Stomach smooth muscle (tissue), 2 donors: Measurements from ENCODE around the gene DBT.
"Not testable (repeated sequence)": the region's sequence is repeated elsewhere in the genome, so short reads cannot be mapped to it uniquely, and the experiment has no call there.

Experiments
- H3K27ac ChIP-seq: one replicate; pipeline ENCODE4 v1.7.0; 2013; ENCODE audit warnings: mild to moderate bottlenecking, low read length, inconsistent platforms
- H3K27me3 ChIP-seq, 2 donors: one replicate each; pipeline ENCODE4 v1.7.0; 2013; ENCODE audit warnings: low read length in 2 of 2; ENCODE audit not compliant: insufficient read depth in 2 of 2, control insufficient read depth in 1 of 2
- H3K36me3 ChIP-seq, 2 donors: one replicate each; pipeline ENCODE4 v1.7.0; 2013; ENCODE audit warnings: low read length in 2 of 2; ENCODE audit not compliant: control insufficient read depth in 2 of 2, insufficient read depth in 2 of 2
- H3K4me1 ChIP-seq: one replicate; pipeline ENCODE4 v1.7.0; 2013; ENCODE audit warnings: low read length; ENCODE audit not compliant: control insufficient read depth, insufficient read depth
- H3K4me3 ChIP-seq, 2 donors: one replicate each; pipeline ENCODE4 v1.7.0; 2013; ENCODE audit warnings: low read length in 2 of 2
- H3K9ac ChIP-seq, 2 donors: one replicate each; pipeline ENCODE4 v1.7.0; 2013; ENCODE audit warnings: low read length in 2 of 2, mild to moderate bottlenecking in 1 of 2
- H3K9me3 ChIP-seq, 2 donors: one replicate each; pipeline ENCODE4 v1.7.0; 2013; ENCODE audit warnings: low read length in 2 of 2; ENCODE audit not compliant: control insufficient read depth in 2 of 2
- donor health status: healthy.
- donor health status: Pancreatic carcinoma.

The DBT gene

DNA sequence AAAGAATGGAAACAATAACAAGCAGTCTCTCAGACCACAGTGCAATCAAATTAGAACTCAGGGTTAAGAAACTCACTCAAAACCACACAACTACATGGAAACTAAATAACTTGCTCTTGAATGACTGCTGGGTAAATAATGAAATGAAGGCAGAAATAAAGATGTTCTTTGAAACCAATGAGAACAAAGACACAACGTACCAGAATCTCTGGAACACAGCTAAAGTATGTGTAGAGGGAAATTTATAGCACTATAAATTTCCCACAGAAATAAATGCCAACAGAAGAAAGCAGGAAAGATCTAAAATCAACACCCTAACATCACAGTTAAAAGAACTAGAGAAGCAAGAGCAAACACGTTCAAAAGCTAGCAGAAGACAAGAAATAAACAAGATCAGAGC lies 46.9 kb downstream of the DBT start:
- peaks cover 5 to 14% of the 10 kb centered on the region in 2 donors for H3K36me3 ChIP-seq
- not testable (repeated sequence) for H3K4me1 ChIP-seq, H3K4me3 ChIP-seq, H3K27me3 ChIP-seq, H3K9me3 ChIP-seq, H3K9ac ChIP-seq, H3K27ac ChIP-seq

- not testable (repeated sequence) for H3K4me3 ChIP-seq, H3K9me3 ChIP-seq, H3K27ac ChIP-seq, H3K4me1 ChIP-seq, H3K9ac ChIP-seq, H3K27me3 ChIP-seq
- peaks cover 11 to 20% of the 10 kb centered on the region in 2 donors for H3K36me3 ChIP-seq
Observed at GRCh38 chr1:100200060-100200459, 49.6 kb downstream of the DBT start.

DNA sequence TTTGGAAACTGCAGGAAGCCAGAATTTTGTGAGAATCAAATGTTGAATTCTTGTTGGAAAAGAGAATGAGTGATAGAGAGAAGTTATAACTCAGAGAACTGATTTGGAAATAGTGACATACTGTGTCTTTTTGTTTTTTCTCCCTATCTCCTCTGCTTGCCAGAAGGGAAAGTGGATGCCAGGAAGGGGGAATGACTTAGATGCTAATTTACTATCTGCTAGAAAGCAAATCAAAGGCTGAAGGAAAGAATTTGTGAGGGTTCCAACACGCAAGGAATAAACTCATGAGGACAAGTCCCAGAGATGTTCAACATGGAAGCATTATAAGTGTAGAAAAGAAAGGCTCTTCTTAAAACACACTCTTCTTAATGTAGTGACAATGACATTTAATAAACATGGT lies 51.0 kb downstream of the DBT start:
- H3K9ac ChIP-seq: no peak overlapping the region
- H3K36me3 ChIP-seq: peaks cover 11 to 20% of the 10 kb centered on the region in 2 donors
- H3K27me3 ChIP-seq: no peaks in the 10 kb centered on the region
- no peak overlapping the region for H3K4me3 ChIP-seq
- H3K27ac ChIP-seq: no peak overlapping the region
- H3K4me1 ChIP-seq: no peaks in the 10 kb centered on the region
- H3K9me3 ChIP-seq: no peaks in the 10 kb centered on the region

DNA sequence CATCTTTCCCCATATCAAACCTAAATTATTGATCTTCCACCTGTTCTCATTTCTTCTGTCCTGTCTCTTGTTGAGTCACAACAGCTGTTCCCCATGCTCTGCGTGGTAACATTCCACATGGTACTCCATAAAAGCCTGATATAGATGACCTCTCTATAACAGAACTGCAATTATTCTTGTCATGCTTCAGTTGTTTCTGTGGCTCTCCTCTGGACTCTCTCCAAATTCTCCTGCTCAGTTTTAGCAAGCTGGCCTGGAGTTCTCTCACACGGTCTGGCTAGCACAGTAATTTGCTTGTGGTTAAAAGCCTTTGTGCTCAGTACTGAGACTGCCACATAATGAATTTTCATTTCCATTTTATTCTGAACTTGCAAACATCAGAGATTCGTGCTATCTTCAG lies 61.0 kb downstream of the DBT start:
- Histone ChIP-seq H3K36me3 (peaks cover 0 to 5% of the 10 kb centered on the region in 2 donors), H3K9ac (peak overlapping the region in 1 of 2 donors; percentile 18), H3K4me3 (no peak overlapping the region), H3K27me3 (no peaks in the 10 kb centered on the region), H3K4me1 (peaks cover 8% of the 10 kb centered on the region), H3K9me3 (no peaks in the 10 kb centered on the region), H3K27ac (peak overlapping the region; percentile 6)

DNA sequence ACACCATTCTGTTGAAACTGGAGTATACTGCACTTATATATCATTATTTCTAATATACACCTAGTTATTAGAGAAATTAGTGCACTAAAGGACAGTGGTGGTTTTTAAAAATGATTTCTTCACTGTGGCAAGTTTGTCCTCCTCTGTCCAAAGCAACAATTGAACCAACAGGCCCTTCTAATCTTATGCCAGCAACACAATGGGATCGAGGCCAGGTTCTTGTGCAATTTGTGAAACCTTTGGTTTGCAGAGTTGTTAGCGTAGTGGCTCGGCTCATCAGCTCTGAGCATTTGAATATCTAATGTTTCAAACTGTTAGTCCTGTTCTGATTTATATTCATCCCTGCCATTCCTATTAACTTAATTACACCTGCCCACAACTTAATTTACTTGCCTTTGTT lies 61.7 kb downstream of the DBT start:
- Histone ChIP-seq H3K27ac (no peak overlapping the region), H3K4me1 (peaks cover 8% of the 10 kb centered on the region), H3K9me3 (no peaks in the 10 kb centered on the region), H3K9ac (no peak overlapping the region), H3K4me3 (no peak overlapping the region), H3K27me3 (no peaks in the 10 kb centered on the region), H3K36me3 (peaks cover 0 to 5% of the 10 kb centered on the region in 2 donors)

DNA sequence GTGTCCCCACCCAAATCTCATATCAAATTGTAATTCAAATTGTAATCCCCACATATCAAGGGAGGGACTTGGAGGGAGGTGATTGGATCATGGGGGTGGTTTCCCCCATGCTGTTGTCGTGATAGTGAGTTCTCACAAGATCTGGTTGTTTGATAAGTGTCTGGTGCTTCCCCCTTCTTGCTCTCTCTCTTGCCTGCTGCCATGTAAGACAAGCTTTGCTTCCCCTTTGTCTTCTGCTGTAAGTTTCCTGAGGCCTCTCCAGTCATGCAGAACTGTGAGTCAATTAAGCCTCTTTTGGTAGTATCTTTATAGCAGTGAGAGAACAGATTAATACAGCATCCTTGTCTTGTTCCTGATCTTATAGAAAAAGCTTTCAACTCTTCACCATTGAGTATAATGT lies 65.1 kb downstream of the DBT start:
- Histone ChIP-seq H3K4me3 (no peak overlapping the region), H3K36me3 (no peaks in the 10 kb centered on the region), H3K4me1 (peaks cover 8% of the 10 kb centered on the region), H3K9me3 (no peaks in the 10 kb centered on the region), H3K27me3 (no peaks in the 10 kb centered on the region), H3K9ac (no peak overlapping the region), H3K27ac (no peak overlapping the region)

DNA sequence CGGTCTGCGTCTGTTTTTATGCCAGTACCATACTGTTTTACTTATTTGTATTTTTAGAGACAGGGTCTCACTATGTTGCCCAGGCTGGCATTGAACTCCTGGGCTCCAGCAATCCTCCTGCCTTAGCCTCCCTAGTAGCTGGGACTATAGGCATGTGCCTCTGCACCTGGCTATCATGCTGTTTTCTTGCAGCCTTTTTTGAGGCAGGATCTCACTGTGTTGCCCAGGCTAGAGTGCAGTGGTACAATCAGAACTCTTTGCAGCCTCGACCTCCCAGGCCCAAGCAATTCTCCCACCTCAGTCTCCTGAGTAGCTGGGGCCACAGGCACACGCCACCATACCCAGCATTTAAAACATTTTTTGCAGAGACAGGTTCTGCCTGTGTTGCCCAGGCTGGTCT lies 66.3 kb downstream of the DBT start:
- no peak overlapping the region for H3K4me3 ChIP-seq
- H3K27me3 ChIP-seq: no peaks in the 10 kb centered on the region
- H3K4me1 ChIP-seq: peaks cover 1% of the 10 kb centered on the region
- H3K9me3 ChIP-seq: no peaks in the 10 kb centered on the region
- H3K27ac ChIP-seq: no peak overlapping the region
- H3K36me3 ChIP-seq: no peaks in the 10 kb centered on the region
- no peak overlapping the region for H3K9ac ChIP-seq

GRCh38 chr1:100178091-100178490 lies 71.5 kb downstream of the DBT start, which contains the start of gene LRRC39:
Gene LRRC39, minus strand, starts transcription at chr1:100178256. Its CDS starts 9,740 bp downstream, at chr1:100168516.
- no peak within 1 kb of the TSS for H3K9ac ChIP-seq
- H3K4me1 ChIP-seq: no peaks in the 10 kb centered on the region
- no peak within 1 kb of the TSS for H3K4me3 ChIP-seq
- H3K9me3 ChIP-seq: no peaks in the 10 kb centered on the region
- no peak within 1 kb of the TSS for H3K27ac ChIP-seq
- no peaks in the 10 kb centered on the region for H3K36me3 ChIP-seq
- no peaks in the 10 kb centered on the region for H3K27me3 ChIP-seq

- H3K4me1 ChIP-seq: no peaks in the 10 kb centered on the region
- no peak overlapping the region for H3K9ac ChIP-seq
- H3K9me3 ChIP-seq: no peaks in the 10 kb centered on the region
- no peak overlapping the region for H3K27ac ChIP-seq
- H3K27me3 ChIP-seq: no peaks in the 10 kb centered on the region
- H3K36me3 ChIP-seq: no peaks in the 10 kb centered on the region
- no peak overlapping the region for H3K4me3 ChIP-seq
Observed at GRCh38 chr1:100177295-100178041, 72.2 kb downstream of the DBT start.

- no peak overlapping the region for H3K9ac ChIP-seq
- H3K27me3 ChIP-seq: no peaks in the 10 kb centered on the region
- H3K36me3 ChIP-seq: no peaks in the 10 kb centered on the region
- H3K4me1 ChIP-seq: no peaks in the 10 kb centered on the region
- H3K4me3 ChIP-seq: no peak overlapping the region
- H3K9me3 ChIP-seq: no peaks in the 10 kb centered on the region
- no peak overlapping the region for H3K27ac ChIP-seq
Observed at GRCh38 chr1:100168051-100168450, 81.6 kb downstream of the DBT start.

DNA sequence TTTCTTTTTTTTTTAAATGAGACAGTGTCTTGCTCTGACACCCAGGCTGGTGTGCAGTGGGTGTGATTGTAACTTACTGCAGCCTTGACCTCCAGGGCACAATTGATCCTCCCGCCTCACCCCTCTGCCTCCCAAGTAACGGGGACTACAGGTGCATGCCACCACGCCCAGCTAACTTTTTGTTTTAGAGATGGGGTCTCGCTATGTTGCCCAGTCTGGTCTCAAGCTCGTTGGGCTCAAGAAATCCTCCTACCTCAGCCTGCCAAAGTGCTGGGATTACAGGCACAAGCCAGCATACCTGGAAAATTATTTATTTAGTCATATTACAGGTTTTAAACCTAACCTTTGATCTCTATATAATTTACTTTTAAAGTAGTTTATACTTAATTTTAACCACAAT lies 84.9 kb downstream of the DBT start:
- Histone ChIP-seq H3K4me1 (no peaks in the 10 kb centered on the region), H3K36me3 (no peaks in the 10 kb centered on the region)

More for the DNA sequence above, 84.9 kb downstream of the DBT start:
- Histone ChIP-seq H3K27me3 (no peaks in the 10 kb centered on the region), H3K4me3 (no peak overlapping the region), H3K27ac (no peak overlapping the region), H3K9ac (no peak overlapping the region), H3K9me3 (no peaks in the 10 kb centered on the region)
